ENCODE measurements around the gene DDO. TPM values are rescaled to one million over a fixed set of nuclear protein-coding genes. Genes with fewer than 3 reads are reported as not detected.

The DDO gene
- total RNA-seq, 1 experiment from 2014 or later, result not detected

GRCh38 chr6:110390404-110390803, 25.0 kb downstream of the DDO start:
- no peaks in the 10 kb centered on the region for H3K36me3 ChIP-seq (ENCODE audit: insufficient read depth, low read length, poor library complexity, severe bottlenecking)
- peak overlapping the region; percentile 22 for H3K27ac ChIP-seq (ENCODE audit: low read depth, low read length, poor library complexity, severe bottlenecking)
- no peak for DNase-seq (ENCODE audit: low spot score)
- ChIA-PET POLR2A (ENCODE audit: low non-redundant PET) (no interaction called here), CTCF (interaction anchor here (0.7 to 0.8 kb wide), 2 partner anchors 351 to 445 kb away, joined by 3 to 6 read pairs; no protein-coding TSS in a partner anchor)
- TF ChIP-seq EZH2 (IDR thresholded peaks at IDR 0.05; ENCODE audit: borderline replicate concordance, low read depth, low read length, poor library complexity, severe bottlenecking) (no peak), CTCF (conservative IDR thresholded peaks at IDR 0.05; ENCODE audit: low read depth, low read length) (no peak)
- intact Hi-C loops (cut with micrococcal nuclease; ENCODE audit: unreplicated experiment), result loop anchor here (2.0 kb wide), 2 partner anchors 336 to 864 kb away; no protein-coding TSS in a partner anchor
- BruUV-seq (replicated peaks), result no TSS peak
- H3K4me3 ChIP-seq (ENCODE audit: low read depth, low read length, poor library complexity, severe bottlenecking), result no peak overlapping the region
- peaks cover 57% of the 10 kb centered on the region for H3K4me1 ChIP-seq (ENCODE audit: insufficient read depth, low read length, poor library complexity, severe bottlenecking)
- no peaks in the 10 kb centered on the region for H3K27me3 ChIP-seq (replicated peaks; ENCODE audit: insufficient read depth, low read depth, low read length, poor library complexity)
- no peaks in the 10 kb centered on the region for H3K9me3 ChIP-seq (ENCODE audit: low read depth, low read length, poor library complexity, severe bottlenecking)

- intact Hi-C loops (cut with micrococcal nuclease; ENCODE audit: unreplicated experiment), result loop anchor here (1.0 to 2.0 kb wide), 4 partner anchors 93 to 863 kb away; no protein-coding TSS in a partner anchor
- no peak for DNase-seq (ENCODE audit: low spot score)
- Histone ChIP-seq H3K36me3 (ENCODE audit: insufficient read depth, low read length, poor library complexity, severe bottlenecking) (no peaks in the 10 kb centered on the region), H3K4me3 (ENCODE audit: low read depth, low read length, poor library complexity, severe bottlenecking) (no peak overlapping the region), H3K4me1 (ENCODE audit: insufficient read depth, low read length, poor library complexity, severe bottlenecking) (peaks cover 57% of the 10 kb centered on the region), H3K9me3 (ENCODE audit: low read depth, low read length, poor library complexity, severe bottlenecking) (no peaks in the 10 kb centered on the region), H3K27me3 (replicated peaks; ENCODE audit: insufficient read depth, low read depth, low read length, poor library complexity) (no peaks in the 10 kb centered on the region), H3K27ac (ENCODE audit: low read depth, low read length, poor library complexity, severe bottlenecking) (peak overlapping the region; percentile 22)
- ChIA-PET POLR2A (ENCODE audit: low non-redundant PET) (no interaction called here), CTCF (interaction anchor here (0.8 to 1.3 kb wide), 2 partner anchors 215 to 350 kb away, joined by 3 to 6 read pairs; no protein-coding TSS in a partner anchor)
- TF ChIP-seq CTCF (conservative IDR thresholded peaks at IDR 0.05; ENCODE audit: low read depth, low read length), result no peak
- no peak for TF ChIP-seq EZH2 (IDR thresholded peaks at IDR 0.05; ENCODE audit: borderline replicate concordance, low read depth, low read length, poor library complexity, severe bottlenecking)
- no TSS peak for BruUV-seq (replicated peaks)
These were observed 25.5 kb downstream of the DDO start for GRCh38 chr6:110389689-110390382.

- POLR2A ChIA-PET (ENCODE audit: low non-redundant PET), result interaction anchor here (0.6 kb wide), 1 partner anchor 298 kb away, joined by 3 read pairs; no protein-coding TSS in a partner anchor
- Histone ChIP-seq H3K9me3 (ENCODE audit: low read depth, low read length, poor library complexity, severe bottlenecking) (no peaks in the 10 kb centered on the region), H3K4me3 (ENCODE audit: low read depth, low read length, poor library complexity, severe bottlenecking) (no peak overlapping the region), H3K36me3 (ENCODE audit: insufficient read depth, low read length, poor library complexity, severe bottlenecking) (no peaks in the 10 kb centered on the region), H3K27me3 (replicated peaks; ENCODE audit: insufficient read depth, low read depth, low read length, poor library complexity) (no peaks in the 10 kb centered on the region), H3K4me1 (ENCODE audit: insufficient read depth, low read length, poor library complexity, severe bottlenecking) (peaks cover 57% of the 10 kb centered on the region), H3K27ac (ENCODE audit: low read depth, low read length, poor library complexity, severe bottlenecking) (peak overlapping the region; percentile 51)
- CTCF ChIA-PET, result no interaction called here
- TF ChIP-seq EZH2 (IDR thresholded peaks at IDR 0.05; ENCODE audit: borderline replicate concordance, low read depth, low read length, poor library complexity, severe bottlenecking) (no peak), CTCF (conservative IDR thresholded peaks at IDR 0.05; ENCODE audit: low read depth, low read length) (no peak)
- peak; percentile 60 for DNase-seq (ENCODE audit: low spot score)
- BruUV-seq (replicated peaks), result no TSS peak
- intact Hi-C loops (cut with micrococcal nuclease; ENCODE audit: unreplicated experiment), result loop anchor here (2.0 kb wide), 1 partner anchor 91 kb away; no protein-coding TSS in a partner anchor
These were observed 27.4 kb downstream of the DDO start for GRCh38 chr6:110387986-110388385.
